H1 (cell line): ENCODE results near the gene BTRC. TPM values are rescaled to one million over a fixed set of nuclear protein-coding genes. Genes with fewer than 3 reads are reported as not detected.
A peak's percentile ranks its signal among the peaks of the same experiment; 100 is the strongest.

ENCODE experiments used
- CTCF ChIA-PET: fragments of 300-600 bp; sonication (Branson Sonifier 250); formaldehyde crosslinking; loops from one replicate; lab custom pipeline; 2021; ENCODE audit not compliant: partially characterized antibody; lab: Charles Lee
- POLR2A ChIA-PET: fragments of 300-600 bp; sonication (Branson Sonifier 250); formaldehyde crosslinking; loops from one replicate; lab custom pipeline; 2021; ENCODE audit warnings: inconsistent platforms; ENCODE audit not compliant: partially characterized antibody; lab: Charles Lee
- DNase-seq, 2 experiments: peaks; one replicate each; pipeline versions ENCODE4 v3.0.0 to v3.0.0-alpha.2; 2010 to 2022; ENCODE audit warnings: low spot score in 2 of 2, low read depth in 1 of 2, mixed read lengths in 1 of 2
- FAIRE-seq: peaks from 2 replicates; lab custom pipeline; 2011; peaks lifted over from hg19 to GRCh38; lab: Jason Lieb, UNC
- H2AFZ ChIP-seq: 2 replicates; pipeline ENCODE4 v1.8.1; 2012; ENCODE audit warnings: low read length, inconsistent platforms
- H2AK5ac ChIP-seq: 2 replicates; pipeline ENCODE4 v1.6.1; 2013; ENCODE audit warnings: low read depth, low read length
- H2BK120ac ChIP-seq: replicated peaks from 2 replicates; pipeline ENCODE3; 2013; ENCODE audit warnings: low read depth, low read length, inconsistent platforms
- H2BK12ac ChIP-seq: 2 replicates; pipeline ENCODE4 v1.6.1; 2013; ENCODE audit warnings: low read depth, low read length
- H2BK15ac ChIP-seq: 2 replicates; pipeline ENCODE4 v1.6.1; 2013; ENCODE audit warnings: low read length
- H2BK20ac ChIP-seq: 2 replicates; pipeline ENCODE4 v1.6.1; 2013; ENCODE audit warnings: low read length
- H2BK5ac ChIP-seq: 2 replicates; pipeline ENCODE4 v1.6.1; 2013; ENCODE audit warnings: low read depth, low read length
- H3K14ac ChIP-seq: 2 replicates; pipeline ENCODE4 v1.6.1; 2013; ENCODE audit warnings: inconsistent platforms; ENCODE audit not compliant: insufficient read length
- H3K18ac ChIP-seq: 2 replicates; pipeline ENCODE4 v1.6.1; 2013; ENCODE audit warnings: low read length; ENCODE audit errors: extremely low read depth
- H3K23ac ChIP-seq: 2 replicates; pipeline ENCODE4 v1.6.1; 2013; ENCODE audit warnings: inconsistent platforms; ENCODE audit not compliant: insufficient read length
- H3K23me2 ChIP-seq: 2 replicates; pipeline ENCODE4 v1.6.1; 2013; ENCODE audit warnings: low read depth, low read length
- H3K27ac ChIP-seq: 2 replicates; pipeline ENCODE4 v1.6.1; 2011; ENCODE audit warnings: low read depth, low read length, inconsistent platforms
- H3K27me3 ChIP-seq, 4 experiments: replicated peaks in 1 of 4; 1 replicate in 1 of 4; 2 replicates in 3 of 4; pipeline versions ENCODE4 v1.6.1 to v1.8.1; 2011 to 2013; ENCODE audit warnings: low read length in 3 of 4, mild to moderate bottlenecking in 3 of 4, inconsistent platforms in 2 of 4, mixed read lengths in 2 of 4, moderate library complexity in 1 of 4; ENCODE audit not compliant: control insufficient read depth in 3 of 4, insufficient read depth in 3 of 4; ENCODE audit errors: extremely low read depth in 1 of 4
- H3K36me3 ChIP-seq, 4 experiments: 2 replicates each; pipeline versions ENCODE4 v1.6.1 to v1.8.1; 2011 to 2013; ENCODE audit warnings: mild to moderate bottlenecking in 4 of 4, low read length in 3 of 4, moderate library complexity in 2 of 4, control low read depth in 1 of 4, inconsistent platforms in 1 of 4; ENCODE audit not compliant: insufficient read depth in 4 of 4, control insufficient read depth in 2 of 4
- H3K4ac ChIP-seq: replicated peaks from 2 replicates; pipeline ENCODE3; 2013; ENCODE audit warnings: low read length, low read depth, mixed read lengths, inconsistent platforms; ENCODE audit not compliant: insufficient read length
- H3K4me1 ChIP-seq, 4 experiments: replicated peaks in 1 of 4; 1 replicate in 1 of 4; 2 replicates in 3 of 4; pipeline versions ENCODE4 v1.6.1 to v1.8.1; 2011 to 2013; ENCODE audit warnings: low read length in 3 of 4, inconsistent platforms in 2 of 4, mixed read lengths in 1 of 4; ENCODE audit not compliant: insufficient read depth in 4 of 4, control insufficient read depth in 3 of 4
- H3K4me2 ChIP-seq, 2 experiments: 2 replicates each; pipeline versions ENCODE4 v1.6.1 to v1.8.1; 2011 to 2013; ENCODE audit warnings: low read depth in 2 of 2, low read length in 2 of 2, control low read depth in 1 of 2, inconsistent platforms in 1 of 2, mild to moderate bottlenecking in 1 of 2; ENCODE audit not compliant: insufficient read depth in 1 of 2
- H3K4me3 ChIP-seq, 4 experiments: fragments of 200-600, 300-600 bp in 1 of 4; sonication (generic), shearing (Covaris generic), sonication (Bioruptor Twin) in 1 of 4; 2 replicates each; pipeline versions ENCODE4 v1.5.1 to v1.8.1; 2011 to 2016; ENCODE audit warnings: low read length in 4 of 4, low read depth in 3 of 4, control low read depth in 2 of 4, inconsistent platforms in 2 of 4, mild to moderate bottlenecking in 2 of 4, mixed read lengths in 1 of 4, moderate library complexity in 1 of 4; ENCODE audit not compliant: insufficient read depth in 2 of 4; ENCODE audit errors: extremely low read depth in 1 of 4
- H3K56ac ChIP-seq: replicated peaks from 2 replicates; pipeline ENCODE3; 2013; ENCODE audit warnings: low read depth, mild to moderate bottlenecking, mixed read lengths, low read length, inconsistent platforms; ENCODE audit not compliant: insufficient read length
- H3K79me1 ChIP-seq: 2 replicates; pipeline ENCODE4 v1.6.1; 2013; ENCODE audit warnings: low read depth, low read length, control low read depth
- H3K79me2 ChIP-seq, 2 experiments: 2 replicates each; pipeline versions ENCODE4 v1.6.1 to v1.8.1; 2012 to 2013; ENCODE audit warnings: low read length in 2 of 2, mild to moderate bottlenecking in 2 of 2, inconsistent platforms in 1 of 2; ENCODE audit not compliant: insufficient read depth in 2 of 2, control insufficient read depth in 1 of 2
- H3K9ac ChIP-seq, 4 experiments: replicated peaks in 1 of 4; 1 replicate in 1 of 4; 2 replicates in 3 of 4; pipeline versions ENCODE4 v1.6.1 to v1.8.1; 2011 to 2013; ENCODE audit warnings: low read depth in 3 of 4, low read length in 3 of 4, control low read depth in 2 of 4, mild to moderate bottlenecking in 2 of 4, moderate library complexity in 2 of 4, inconsistent platforms in 1 of 4; ENCODE audit errors: extremely low read depth in 1 of 4
- H3K9me3 ChIP-seq, 2 experiments: 2 replicates each; pipeline versions ENCODE4 v1.6.1 to v1.8.1; 2012 to 2013; ENCODE audit warnings: mild to moderate bottlenecking in 2 of 2, moderate library complexity in 2 of 2, control low read depth in 1 of 2, inconsistent platforms in 1 of 2, low read depth in 1 of 2, low read length in 1 of 2, mixed read lengths in 1 of 2; ENCODE audit not compliant: insufficient read depth in 2 of 2
- H4K20me1 ChIP-seq, 2 experiments: replicated peaks in 1 of 2; 2 replicates each; pipeline versions ENCODE3 to v1.8.1; 2011 to 2013; ENCODE audit warnings: inconsistent platforms in 2 of 2, low read length in 2 of 2, mild to moderate bottlenecking in 1 of 2; ENCODE audit not compliant: insufficient read depth in 2 of 2, control insufficient read depth in 1 of 2
- H4K5ac ChIP-seq: 2 replicates; pipeline ENCODE4 v1.6.1; 2013; ENCODE audit warnings: low read length, low read depth, mixed read lengths, inconsistent platforms; ENCODE audit not compliant: insufficient read length
- H4K8ac ChIP-seq: 2 replicates; pipeline ENCODE4 v1.8.0; 2013; ENCODE audit warnings: mild to moderate bottlenecking, moderate library complexity, low read length, inconsistent platforms; ENCODE audit not compliant: insufficient read depth; ENCODE audit errors: extremely low read depth
- H4K91ac ChIP-seq: replicated peaks from 2 replicates; pipeline ENCODE3; 2013; ENCODE audit warnings: low read length, mixed read lengths, inconsistent platforms; ENCODE audit not compliant: insufficient read length
- CBX8 ChIP-seq: fragments of 300-800, 300-1000 bp; sonication (generic); IDR thresholded peaks from 2 replicates; pipeline ENCODE4 v1.7.1; 2016; ENCODE audit warnings: low read depth, low read length, borderline replicate concordance
- CEBPB ChIP-seq: IDR thresholded peaks from 2 replicates; pipeline ENCODE4 v1.6.1; 2012; ENCODE audit warnings: low read depth, low read length
- RAD21 ChIP-seq, 2 experiments: IDR thresholded peaks in 1 of 2; conservative IDR thresholded peaks in 1 of 2; 2 replicates each; pipeline ENCODE4 v1.6.1; 2011; ENCODE audit warnings: low read depth in 2 of 2, low read length in 2 of 2, improper control_type of control experiment in 1 of 2, inconsistent platforms in 1 of 2, mild to moderate bottlenecking in 1 of 2, moderate library complexity in 1 of 2
- polyA plus RNA-seq, 7 experiments: library from polyadenylated mRNA; depleted of rRNA in 3 of 7; stranded (reverse) in 5 of 7; unstranded in 2 of 7; fragments of >200 nt in 5 of 7; fragments of 200-250 nt in 2 of 7; gene quantifications; 1 replicate in 5 of 7; 2 replicates in 1 of 7; 4 replicates in 1 of 7; pipeline versions ENCODE4 v1.2.1 to v1.2.3, GENCODE V29; 2011 to 2013; ENCODE audit warnings: missing spikeins in 2 of 7, mixed read lengths in 2 of 7
- total RNA-seq: library from RNA; stranded (reverse); fragmentation: NEBNext Ultra II Directional; extraction: Animal tissue kit (Norgen Biotek cat#: 25700); gene quantifications from 2 replicates; pipeline ENCODE4 v1.2.1, GENCODE V29; 2021
- TF ChIP-seq, protein P1 (sequence below), 3 experiments: IDR thresholded peaks; 1 replicate in 2 of 3; 2 replicates in 1 of 3; pipeline versions ENCODE4 v1.5.1 to v1.6.1; 2011; ENCODE audit warnings: low read length in 3 of 3, mild to moderate bottlenecking in 3 of 3, inconsistent platforms in 2 of 3, low read depth in 1 of 3, moderate library complexity in 1 of 3; ENCODE audit not compliant: insufficient read depth in 1 of 3; ENCODE audit errors: control extremely low read depth in 1 of 3

BTRC gene
- total and polyA plus RNA-seq, 2 of the 8 experiments (the other 6 are each of a cell fraction or from before 2014, with no cell fraction given): 9.9 to 24.7 TPM

DNA sequence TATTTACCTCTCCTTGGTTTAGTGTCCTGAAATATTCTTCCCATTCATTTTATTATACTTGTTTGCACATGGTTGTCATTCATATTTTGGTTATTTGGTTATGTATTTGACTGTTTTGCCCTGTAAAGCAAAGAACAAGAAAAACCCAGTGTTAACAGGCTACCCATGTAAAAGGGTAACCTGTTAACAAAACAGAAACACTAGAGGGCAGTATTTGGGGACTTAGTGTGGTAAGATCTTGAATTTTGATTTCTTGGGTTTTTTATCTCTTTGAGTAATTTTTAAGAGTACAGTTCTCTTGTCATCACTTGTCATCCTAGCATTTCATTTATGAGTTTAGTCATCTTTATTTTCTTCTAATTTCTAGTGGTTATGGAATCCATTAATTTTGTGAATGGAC lies 182.8 kb downstream of the BTRC start:
- H2BK15ac ChIP-seq: no peak overlapping the region
- H3K79me2 ChIP-seq: no peaks in the 10 kb centered on the region
- no peak overlapping the region for H2BK20ac ChIP-seq
- no peak overlapping the region for H3K56ac ChIP-seq
- FAIRE-seq: peak; percentile 77
- no peak overlapping the region for H3K27ac ChIP-seq
- H2BK5ac ChIP-seq: no peak overlapping the region
- no peaks in the 10 kb centered on the region for H4K20me1 ChIP-seq
- ChIA-PET CTCF (interaction anchor here (1.0 to 10.1 kb wide), 22 partner anchors 11 to 398 kb away, joined by 3 to 60 read pairs (median 4); partner anchors contain the start of genes DPCD and POLL), POLR2A (no interaction called here)
- H4K5ac ChIP-seq: no peak overlapping the region
- no peak overlapping the region; the same call in 1 of the 2 replicates for H4K8ac ChIP-seq
- H3K36me3 ChIP-seq: peaks cover 0 to 7% (median 1%) of the 10 kb centered on the region in 4 experiments; a peak in 1 of 8 replicates
- H3K79me1 ChIP-seq: no peaks in the 10 kb centered on the region
- no peak overlapping the region for H3K4me2 ChIP-seq
- no peak overlapping the region for H3K23ac ChIP-seq
- H2AFZ ChIP-seq: no peak overlapping the region
- H3K4me3 ChIP-seq: no peak overlapping the region
- H3K4me1 ChIP-seq: no peaks in the 10 kb centered on the region
- no peak overlapping the region for H2BK12ac ChIP-seq
- H3K4ac ChIP-seq: no peak overlapping the region
- no peak for TF ChIP-seq CBX8
- TF ChIP-seq CEBPB: no peak
- TF ChIP-seq, protein P1, sequence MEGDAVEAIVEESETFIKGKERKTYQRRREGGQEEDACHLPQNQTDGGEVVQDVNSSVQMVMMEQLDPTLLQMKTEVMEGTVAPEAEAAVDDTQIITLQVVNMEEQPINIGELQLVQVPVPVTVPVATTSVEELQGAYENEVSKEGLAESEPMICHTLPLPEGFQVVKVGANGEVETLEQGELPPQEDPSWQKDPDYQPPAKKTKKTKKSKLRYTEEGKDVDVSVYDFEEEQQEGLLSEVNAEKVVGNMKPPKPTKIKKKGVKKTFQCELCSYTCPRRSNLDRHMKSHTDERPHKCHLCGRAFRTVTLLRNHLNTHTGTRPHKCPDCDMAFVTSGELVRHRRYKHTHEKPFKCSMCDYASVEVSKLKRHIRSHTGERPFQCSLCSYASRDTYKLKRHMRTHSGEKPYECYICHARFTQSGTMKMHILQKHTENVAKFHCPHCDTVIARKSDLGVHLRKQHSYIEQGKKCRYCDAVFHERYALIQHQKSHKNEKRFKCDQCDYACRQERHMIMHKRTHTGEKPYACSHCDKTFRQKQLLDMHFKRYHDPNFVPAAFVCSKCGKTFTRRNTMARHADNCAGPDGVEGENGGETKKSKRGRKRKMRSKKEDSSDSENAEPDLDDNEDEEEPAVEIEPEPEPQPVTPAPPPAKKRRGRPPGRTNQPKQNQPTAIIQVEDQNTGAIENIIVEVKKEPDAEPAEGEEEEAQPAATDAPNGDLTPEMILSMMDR (IDR thresholded peaks at IDR 0.05; ENCODE audit: control extremely low read depth in 1 of 3, insufficient read depth in 1 of 3, low read depth in 1 of 3, low read length in 3 of 3): peak in 2 of 3 experiments; percentile 38 to 60; a peak in 2 of 4 replicates
- peak in 1 of 2 experiments; percentile 22; a peak in 1 of 4 replicates for TF ChIP-seq RAD21 (IDR thresholded peaks at IDR 0.05 in 1 of 2, conservative IDR thresholded peaks at IDR 0.05 in 1 of 2; ENCODE audit: low read depth in 2 of 2, low read length in 2 of 2)
- DNase-seq: no peak
- H3K23me2 ChIP-seq: no peaks in the 10 kb centered on the region
- no peak overlapping the region for H3K14ac ChIP-seq
- H2BK120ac ChIP-seq: no peak overlapping the region
- no peak overlapping the region for H3K18ac ChIP-seq
- no peak overlapping the region for H3K9ac ChIP-seq
- no peaks in the 10 kb centered on the region for H3K9me3 ChIP-seq
- no peak overlapping the region for H2AK5ac ChIP-seq
- no peaks in the 10 kb centered on the region for H3K27me3 ChIP-seq
- no peak overlapping the region for H4K91ac ChIP-seq
